HG03108 (cell line): ENCODE data around the gene FAM13A.

ENCODE experiments used
- ATAC-seq: cut with Tn5 transposase; IDR thresholded peaks from one replicate; pipeline ENCODE4 v1.9.1; 2021; ENCODE audit warnings: moderate library complexity; ENCODE audit not compliant: unreplicated experiment

Gene FAM13A

GRCh38 chr4:88730811-88731210 is 326.2 kb downstream of the FAM13A start:
- ATAC-seq: no peak

DNA sequence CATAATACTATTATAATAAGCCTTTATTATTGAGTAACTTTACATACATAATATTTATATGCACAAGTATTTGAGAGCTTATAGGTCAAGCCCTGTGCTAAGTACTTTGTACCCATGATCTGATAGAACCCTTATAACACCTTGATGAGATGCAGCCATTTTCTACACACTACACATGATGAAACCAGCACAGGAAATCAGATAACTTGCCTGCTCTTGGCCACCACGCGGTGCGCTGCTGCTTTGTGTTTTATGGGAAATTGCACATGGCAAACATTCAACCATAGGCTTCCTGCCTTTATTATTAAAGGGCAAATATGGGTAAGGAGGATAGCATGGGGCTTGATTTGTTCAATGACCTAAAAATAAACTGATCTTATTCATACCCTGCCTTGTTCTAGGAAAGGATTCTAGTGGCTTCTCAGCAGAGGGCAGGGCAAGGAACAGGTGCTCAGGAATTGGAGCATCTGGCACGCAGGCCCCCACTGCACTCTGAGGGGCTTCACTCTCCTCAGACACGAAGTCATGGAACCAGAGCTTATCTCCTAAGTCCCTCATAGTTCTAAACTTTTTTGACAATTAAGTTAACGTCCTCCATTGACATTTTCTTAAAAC is 327.7 kb downstream of the FAM13A start:
- no peak for ATAC-seq

DNA sequence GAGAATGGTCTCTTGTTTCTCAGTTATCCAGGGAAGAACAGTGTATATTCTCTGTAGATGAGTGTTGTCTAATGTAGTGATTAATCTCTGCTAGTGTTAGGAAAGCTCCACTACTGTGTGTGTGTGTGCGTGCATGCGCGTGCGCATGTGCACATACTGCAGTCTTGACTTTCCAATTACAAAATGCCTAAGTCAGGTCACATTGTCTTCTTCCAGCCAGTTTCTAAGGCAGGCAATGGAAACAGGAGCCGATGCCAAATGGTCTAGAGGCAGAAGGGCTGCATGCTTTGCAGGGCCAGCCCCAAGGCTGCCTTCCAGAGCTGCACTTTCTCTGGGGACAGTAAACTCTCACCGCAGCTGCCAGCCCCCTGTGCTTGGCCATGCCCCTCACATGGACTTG is 328.8 kb downstream of the FAM13A start:
- ATAC-seq: no peak

- ATAC-seq: no peak
Observed at GRCh38 chr4:88725986-88726385, 331.0 kb downstream of the FAM13A start.

GRCh38 chr4:88725143-88725542 is 331.8 kb downstream of the FAM13A start:
- ATAC-seq: no peak

DNA sequence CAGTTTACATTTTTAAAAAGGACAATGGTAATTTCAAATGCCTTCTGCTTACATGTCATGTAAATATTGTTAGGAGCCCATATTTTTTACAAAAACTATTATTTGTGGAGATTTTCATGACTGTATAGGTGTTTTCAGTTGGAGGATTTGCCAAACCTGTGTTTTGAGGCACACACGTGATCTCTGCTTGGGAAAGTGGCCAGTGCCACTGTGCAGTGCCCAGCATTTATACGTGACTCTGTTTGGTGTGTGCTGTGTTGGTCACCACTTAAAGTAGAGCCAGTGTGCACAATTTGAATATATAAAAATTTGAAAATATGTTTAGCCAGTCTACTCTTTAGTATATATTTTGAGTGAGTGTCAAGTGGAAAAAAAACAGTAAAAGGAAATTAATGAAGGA is 332.6 kb downstream of the FAM13A start:
- ATAC-seq: no peak

- ATAC-seq: no peak
Observed at GRCh38 chr4:88722828-88723227, 334.2 kb downstream of the FAM13A start.

DNA sequence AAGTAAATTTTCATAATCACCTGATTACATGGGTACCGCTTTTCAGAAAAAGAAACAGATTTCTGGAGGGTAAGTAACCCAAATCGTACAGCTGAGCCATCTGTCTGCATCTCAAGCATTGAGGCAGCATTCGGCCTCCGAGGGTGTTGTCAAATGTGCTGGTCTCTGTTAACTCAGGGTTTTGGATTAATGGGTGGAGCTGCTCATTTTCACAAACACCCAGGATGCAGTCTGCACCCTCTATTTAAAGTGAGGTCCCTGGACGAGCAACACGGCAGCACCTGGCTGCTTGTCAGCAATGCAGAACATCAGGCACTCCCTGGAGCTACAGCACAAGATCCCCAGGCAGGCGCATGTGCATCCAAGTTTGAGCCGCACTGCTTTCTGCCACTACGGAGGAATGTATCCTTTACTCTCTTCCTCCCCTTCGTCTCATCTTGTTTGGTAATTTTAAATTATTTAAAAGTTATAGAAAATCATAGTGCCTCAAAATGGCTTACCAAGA is 334.7 kb downstream of the FAM13A start:
- no peak for ATAC-seq

DNA sequence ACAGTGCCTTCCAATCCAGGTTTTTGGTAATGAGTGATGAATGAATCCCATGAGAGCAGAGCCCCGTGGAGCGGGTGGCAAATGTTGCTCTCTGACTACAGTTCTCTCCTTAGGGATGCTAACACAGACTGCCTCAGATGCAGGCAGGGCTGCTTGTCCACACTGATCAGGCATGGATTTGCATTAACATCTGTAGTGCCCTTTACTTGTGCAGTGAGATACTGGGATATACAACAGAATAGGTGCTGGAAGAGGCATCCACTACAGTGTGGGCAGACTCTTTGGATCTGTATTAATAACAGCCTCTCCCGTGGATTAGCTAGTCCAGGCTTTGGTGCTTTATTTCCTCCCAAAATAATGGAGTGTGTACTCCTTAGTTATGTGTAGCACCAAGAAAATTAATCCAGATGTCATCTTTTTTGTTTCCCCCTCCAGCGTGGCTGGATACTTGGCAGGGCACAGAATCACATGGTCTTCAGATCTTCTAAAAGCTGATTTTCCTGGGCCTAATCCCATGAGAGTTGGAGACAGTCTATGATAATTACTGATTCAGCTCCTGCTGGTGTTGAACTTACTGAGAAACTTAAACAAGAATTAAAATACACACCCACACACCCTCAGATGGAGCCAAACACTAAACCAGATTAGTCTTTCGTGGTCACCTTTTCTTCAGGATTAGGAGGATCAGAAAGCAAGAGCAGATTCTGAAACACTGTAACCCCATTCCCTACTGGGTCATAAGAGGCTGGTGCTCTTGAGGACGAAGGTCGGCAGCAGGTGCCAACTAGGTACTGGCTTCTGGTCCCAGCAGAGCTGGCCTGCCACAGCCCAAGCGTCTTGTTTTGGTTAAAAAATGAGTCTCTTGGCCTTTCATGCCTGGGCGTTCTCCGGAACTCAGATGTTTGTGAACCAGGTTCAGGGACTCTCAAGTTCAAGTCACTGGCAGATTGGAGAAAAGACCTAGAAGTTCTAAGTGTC is 336.2 kb downstream of the FAM13A start:
- ATAC-seq: no peak

GRCh38 chr4:88719381-88719780 is 337.6 kb downstream of the FAM13A start:
- no peak for ATAC-seq

DNA sequence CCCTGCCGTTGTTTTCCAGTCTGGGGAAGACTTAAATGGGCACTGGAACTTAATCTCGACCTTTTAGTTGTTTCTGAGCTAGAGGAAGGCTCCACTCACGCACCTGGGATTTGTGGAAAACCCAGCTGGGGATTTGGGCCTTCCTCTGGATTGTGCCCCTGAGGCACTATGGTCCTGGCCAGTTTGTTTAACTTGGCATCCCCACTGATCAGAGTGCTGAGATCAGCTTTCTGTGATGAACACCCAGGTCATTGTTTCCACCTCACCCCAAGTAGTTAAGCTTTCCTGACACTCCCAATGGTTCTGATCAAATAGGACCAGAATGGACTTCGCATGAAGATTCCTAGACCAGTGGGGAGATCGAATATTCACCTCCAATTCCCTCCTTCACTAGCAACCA is 338.9 kb downstream of the FAM13A start:
- no peak for ATAC-seq

DNA sequence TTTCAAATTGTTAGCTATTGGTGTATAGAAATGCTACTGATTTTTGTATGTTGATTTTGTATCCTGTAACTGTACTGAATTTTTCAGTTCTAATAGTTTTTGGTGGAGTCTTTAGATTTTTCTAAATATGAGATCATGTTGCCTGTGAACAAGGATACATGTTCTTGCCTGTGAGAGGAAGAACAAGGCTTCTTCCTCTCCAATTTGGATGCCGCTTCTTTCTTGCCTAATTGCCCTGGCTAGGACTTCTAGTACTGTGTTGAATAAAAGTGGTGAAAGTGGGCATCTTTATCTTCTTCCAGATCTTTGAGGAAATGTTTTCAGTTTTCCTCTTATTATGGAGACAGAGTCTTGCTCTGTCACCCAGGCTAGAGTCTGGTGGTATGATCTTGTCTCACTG is 343.2 kb downstream of the FAM13A start:
- no peak for ATAC-seq

GRCh38 chr4:88709989-88710388 is 347.0 kb downstream of the FAM13A start:
- no peak for ATAC-seq

DNA sequence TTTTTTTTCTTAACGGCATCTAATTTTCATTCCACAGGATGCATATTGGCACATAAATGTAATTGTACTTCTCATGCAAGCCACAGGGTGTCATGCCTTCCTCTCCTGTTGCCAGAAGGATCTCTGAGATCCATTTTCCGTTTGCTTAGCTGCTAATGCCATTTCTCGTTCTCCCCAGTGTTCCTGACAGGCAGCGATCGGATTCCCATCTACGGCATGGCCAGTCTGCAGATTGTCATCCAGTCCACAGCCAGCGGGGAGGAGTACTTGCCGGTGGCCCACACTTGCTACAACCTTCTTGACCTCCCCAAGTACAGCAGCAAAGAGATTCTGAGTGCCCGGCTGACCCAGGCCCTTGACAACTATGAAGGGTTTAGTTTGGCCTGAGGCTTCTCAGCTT is 350.4 kb downstream of the FAM13A start:
- ATAC-seq: no peak

- ATAC-seq: no peak
Observed at GRCh38 chr4:88705805-88706492, 351.0 kb downstream of the FAM13A start.

DNA sequence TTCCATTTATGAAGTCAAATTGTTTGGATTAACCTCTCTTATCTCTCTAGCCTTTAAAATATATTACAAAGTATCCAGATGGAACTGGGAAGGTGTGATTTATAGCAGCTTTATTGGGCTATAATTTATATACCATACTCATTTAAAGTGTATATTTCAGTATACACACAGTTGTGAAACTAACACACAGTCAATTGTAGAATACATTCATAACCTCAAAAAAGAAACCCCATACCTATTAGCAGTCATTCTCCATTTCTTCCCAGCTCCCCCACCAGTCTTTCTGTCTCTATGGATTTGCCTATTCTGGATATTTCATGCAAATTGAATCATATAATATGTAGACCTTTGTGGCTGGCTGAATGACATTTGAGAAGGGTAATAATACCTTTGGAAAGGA is 351.8 kb downstream of the FAM13A start:
- no peak for ATAC-seq

DNA sequence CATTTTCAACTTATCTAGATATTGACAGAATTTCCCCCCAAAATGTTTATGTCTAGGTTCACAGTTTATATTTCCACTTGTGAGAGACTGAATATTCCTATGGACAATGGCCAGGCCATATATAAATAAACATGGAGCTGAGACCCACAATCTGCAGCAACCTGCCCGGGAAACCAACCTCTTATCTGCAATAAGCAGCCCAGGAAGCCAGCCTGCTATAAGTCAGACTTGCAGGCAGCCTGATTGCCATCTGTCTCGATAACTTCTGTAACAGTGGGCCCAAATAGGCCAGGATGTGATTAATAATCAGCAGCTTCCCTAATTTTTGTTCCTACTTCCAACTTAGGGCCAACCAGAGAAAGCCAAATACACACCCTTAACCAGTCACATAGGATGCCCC is 354.2 kb downstream of the FAM13A start:
- no peak for ATAC-seq

DNA sequence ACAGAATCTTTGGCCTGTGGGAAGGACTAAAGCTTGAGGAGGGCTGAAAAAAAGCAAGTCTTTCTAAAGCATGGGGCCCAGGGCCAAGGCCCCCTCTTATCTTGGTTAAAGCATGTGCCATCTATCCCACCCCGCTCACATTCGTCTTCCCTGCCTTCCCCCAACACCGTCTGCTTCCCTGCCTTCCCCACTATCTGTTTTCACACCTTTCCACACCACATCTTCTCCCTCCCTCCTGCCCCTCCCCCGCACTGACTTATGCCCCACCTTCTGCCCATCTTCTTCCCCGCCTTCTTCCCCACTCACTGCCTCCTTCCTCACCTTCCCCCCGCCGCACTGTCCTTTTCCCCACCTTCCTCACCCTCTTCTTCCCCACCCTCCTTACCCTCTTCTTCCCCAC is 358.5 kb downstream of the FAM13A start:
- ATAC-seq: no peak

DNA sequence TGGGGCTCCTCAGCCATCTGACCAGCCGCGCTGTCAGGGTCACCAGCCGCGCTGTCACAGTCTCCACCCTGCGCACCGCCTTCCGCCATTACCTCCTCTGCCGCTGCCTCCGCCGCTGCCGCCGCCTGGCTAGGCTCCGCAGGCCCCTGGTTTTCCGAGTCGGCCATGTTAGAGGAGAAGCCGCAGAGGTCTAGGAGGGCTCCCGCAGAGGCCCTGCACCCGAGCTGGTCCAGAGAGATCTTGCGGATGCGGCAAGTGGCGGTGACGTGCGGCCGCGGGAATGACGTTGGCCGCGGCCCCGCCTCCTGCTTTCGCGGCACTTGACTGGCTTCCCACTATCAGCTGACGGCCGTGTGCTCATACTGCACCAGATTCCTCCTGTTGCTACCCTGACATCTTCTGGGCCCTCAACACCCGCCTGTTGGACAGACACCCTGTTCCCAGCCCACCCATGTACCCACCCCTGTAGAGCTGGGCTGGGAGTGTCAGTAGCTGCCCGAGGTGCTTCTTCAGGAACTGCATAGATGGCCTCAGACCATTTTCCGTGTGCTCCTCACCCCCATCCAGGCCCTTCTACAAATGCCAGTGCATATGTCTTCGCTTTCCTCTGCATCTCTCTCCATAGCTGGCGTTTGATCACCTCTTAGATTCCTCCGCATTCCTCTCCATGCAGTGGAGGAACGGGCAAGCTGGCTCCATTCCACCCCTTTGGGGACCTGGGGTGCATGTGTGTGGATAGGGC is 359.2 kb downstream of the FAM13A start, which contains the start of gene NAP1L5:
Gene NAP1L5, minus strand, starts transcription at position 242 of the 742 bp plus-strand sequence. Its CDS starts 75 bp downstream, at position 167.
- peak; percentile 86 for ATAC-seq

DNA sequence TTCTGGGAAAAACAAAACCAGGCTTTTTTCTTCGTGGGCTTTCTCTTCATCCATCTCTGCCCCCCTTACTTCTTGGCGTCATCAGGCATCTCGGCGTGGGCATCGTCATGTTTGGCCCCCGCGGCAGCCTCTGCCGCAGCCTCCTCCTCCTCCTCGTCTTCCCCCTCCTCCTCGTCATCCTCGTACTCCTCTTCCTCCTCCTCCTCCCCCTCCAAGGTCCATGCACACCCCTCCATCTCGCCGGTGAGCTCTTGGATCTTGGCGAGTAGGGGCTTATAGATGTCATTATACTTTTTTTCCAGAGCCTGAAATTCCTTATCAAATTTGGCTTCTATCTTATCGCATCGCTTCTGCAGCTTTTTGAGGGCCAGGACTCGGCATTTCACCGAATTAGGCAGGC is 359.8 kb downstream of the FAM13A start:
- ATAC-seq: no peak

GRCh38 chr4:88696630-88697029 is 360.4 kb downstream of the FAM13A start:
- no peak for ATAC-seq
